ENCODE data around the gene PBXIP1. TPM values are rescaled to one million over a fixed set of nuclear protein-coding genes. Genes with fewer than 3 reads are reported as not detected.

The PBXIP1 gene
- total and polyA plus RNA-seq, 2 of the 13 experiments (the other 11 are each of a cell fraction or from before 2014, with no cell fraction given) = 16.3 to 31.9 TPM

DNA sequence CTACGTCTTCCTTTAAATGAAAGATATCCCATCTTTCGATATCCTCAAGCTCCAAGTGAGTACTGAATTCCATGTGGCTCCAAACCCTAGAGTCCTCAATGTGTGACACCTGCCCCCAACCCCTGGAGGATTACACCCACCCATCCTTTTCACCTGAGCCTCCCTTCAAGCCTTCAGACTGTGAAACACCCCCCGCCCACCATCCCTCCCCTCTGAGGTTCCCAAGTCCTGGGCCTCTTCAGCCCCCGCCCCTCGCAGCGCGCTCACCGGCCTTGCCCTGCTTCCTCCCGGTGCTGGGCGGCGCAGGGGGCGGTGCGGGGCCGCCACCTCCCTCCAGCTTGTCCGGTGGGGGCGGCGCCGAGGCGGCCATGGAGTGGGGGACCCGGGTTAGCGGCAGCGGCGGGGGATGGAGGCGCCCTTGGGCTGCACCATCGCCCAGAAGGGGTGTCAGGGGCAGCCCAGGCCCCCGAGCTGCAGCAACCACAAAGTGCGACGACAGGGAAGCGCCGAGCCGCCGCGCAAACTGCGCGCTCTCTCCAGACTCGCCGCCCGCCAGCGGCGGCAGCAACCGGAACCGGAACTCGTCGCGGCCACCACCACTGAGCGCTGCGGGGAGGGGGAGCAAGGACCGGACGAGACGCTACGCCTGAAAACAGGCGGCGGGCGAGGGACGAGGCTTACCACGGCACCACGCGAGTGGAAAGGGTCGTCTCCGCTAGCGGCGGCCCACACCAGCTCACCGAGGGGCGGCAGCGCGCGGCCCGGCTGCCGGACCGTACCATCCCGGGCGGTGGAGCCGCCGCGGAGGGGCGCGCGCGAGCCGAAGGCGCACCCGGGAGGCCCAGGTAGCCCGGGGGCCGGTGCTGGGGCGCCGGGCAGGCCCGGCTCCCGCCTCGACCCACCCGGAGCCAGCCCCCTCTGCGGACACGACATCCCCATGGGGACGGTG lies 5.6 kb upstream of the PBXIP1 start, which contains the start of gene PYGO2 (continued):
- TF ChIP-seq ERF (CRISPR knock-in tag; IDR thresholded peaks at IDR 0.05) (peak; percentile 68), RFX3 (CRISPR knock-in tag; IDR thresholded peaks at IDR 0.05) (no peak), ZNF674 (CRISPR knock-in tag; IDR thresholded peaks at IDR 0.05; ENCODE audit: low read depth) (no peak; the same call in 1 of the 2 replicates), ISL2 (CRISPR knock-in tag; IDR thresholded peaks at IDR 0.05) (peak; percentile 72), ZFP1 (CRISPR knock-in tag; IDR thresholded peaks at IDR 0.05) (peak; percentile 32; the same call in 1 of the 2 replicates), MTA3 (CRISPR knock-in tag; IDR thresholded peaks at IDR 0.05) (no peak), ZFAT (CRISPR knock-in tag; conservative IDR thresholded peaks at IDR 0.05) (no peak), ZNF24 (IDR thresholded peaks at IDR 0.05) (no peak), POLR2A (IDR thresholded peaks at IDR 0.05; ENCODE audit: insufficient read depth in 1 of 2, low read depth in 2 of 2, low read length in 2 of 2) (peak; percentile 72 to 84), BCL6 (CRISPR knock-in tag; IDR thresholded peaks at IDR 0.05) (peak; percentile 24; the same call in 1 of the 2 replicates), SRY (CRISPR knock-in tag; IDR thresholded peaks at IDR 0.05) (0 out of 2 replicates have a peak, but pooled peaks have one; percentile 40), ZFP62 (CRISPR knock-in tag; IDR thresholded peaks at IDR 0.05) (0 out of 2 replicates have a peak, but pooled peaks have one; percentile 52), HNRNPLL (IDR thresholded peaks at IDR 0.05; ENCODE audit: low read depth, low read length, poor library complexity, severe bottlenecking) (peak; percentile 98), ZNF34 (CRISPR knock-in tag; IDR thresholded peaks at IDR 0.05; ENCODE audit: borderline replicate concordance) (no peak), SIX4 (CRISPR knock-in tag; IDR thresholded peaks at IDR 0.05) (no peak), GATAD1 (CRISPR knock-in tag; IDR thresholded peaks at IDR 0.05) (peak; percentile 83), YEATS4 (CRISPR knock-in tag; IDR thresholded peaks at IDR 0.05; ENCODE audit: borderline replicate concordance) (peak; percentile 93), NR1H2 (CRISPR knock-in tag; IDR thresholded peaks at IDR 0.05; ENCODE audit: borderline replicate concordance, low read depth) (peak; percentile 81; the same call in 1 of the 2 replicates)
- TF ChIP-seq, protein P1, sequence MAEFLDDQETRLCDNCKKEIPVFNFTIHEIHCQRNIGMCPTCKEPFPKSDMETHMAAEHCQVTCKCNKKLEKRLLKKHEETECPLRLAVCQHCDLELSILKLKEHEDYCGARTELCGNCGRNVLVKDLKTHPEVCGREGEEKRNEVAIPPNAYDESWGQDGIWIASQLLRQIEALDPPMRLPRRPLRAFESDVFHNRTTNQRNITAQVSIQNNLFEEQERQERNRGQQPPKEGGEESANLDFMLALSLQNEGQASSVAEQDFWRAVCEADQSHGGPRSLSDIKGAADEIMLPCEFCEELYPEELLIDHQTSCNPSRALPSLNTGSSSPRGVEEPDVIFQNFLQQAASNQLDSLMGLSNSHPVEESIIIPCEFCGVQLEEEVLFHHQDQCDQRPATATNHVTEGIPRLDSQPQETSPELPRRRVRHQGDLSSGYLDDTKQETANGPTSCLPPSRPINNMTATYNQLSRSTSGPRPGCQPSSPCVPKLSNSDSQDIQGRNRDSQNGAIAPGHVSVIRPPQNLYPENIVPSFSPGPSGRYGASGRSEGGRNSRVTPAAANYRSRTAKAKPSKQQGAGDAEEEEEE (CRISPR knock-in tag; IDR thresholded peaks at IDR 0.05; ENCODE audit: borderline replicate concordance) = no peak
- TF ChIP-seq, protein P2, sequence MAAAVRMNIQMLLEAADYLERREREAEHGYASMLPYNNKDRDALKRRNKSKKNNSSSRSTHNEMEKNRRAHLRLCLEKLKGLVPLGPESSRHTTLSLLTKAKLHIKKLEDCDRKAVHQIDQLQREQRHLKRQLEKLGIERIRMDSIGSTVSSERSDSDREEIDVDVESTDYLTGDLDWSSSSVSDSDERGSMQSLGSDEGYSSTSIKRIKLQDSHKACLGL (CRISPR knock-in tag; IDR thresholded peaks at IDR 0.05) = peak; percentile 47; the same call in 1 of the 2 replicates
- TF ChIP-seq, protein P3, sequence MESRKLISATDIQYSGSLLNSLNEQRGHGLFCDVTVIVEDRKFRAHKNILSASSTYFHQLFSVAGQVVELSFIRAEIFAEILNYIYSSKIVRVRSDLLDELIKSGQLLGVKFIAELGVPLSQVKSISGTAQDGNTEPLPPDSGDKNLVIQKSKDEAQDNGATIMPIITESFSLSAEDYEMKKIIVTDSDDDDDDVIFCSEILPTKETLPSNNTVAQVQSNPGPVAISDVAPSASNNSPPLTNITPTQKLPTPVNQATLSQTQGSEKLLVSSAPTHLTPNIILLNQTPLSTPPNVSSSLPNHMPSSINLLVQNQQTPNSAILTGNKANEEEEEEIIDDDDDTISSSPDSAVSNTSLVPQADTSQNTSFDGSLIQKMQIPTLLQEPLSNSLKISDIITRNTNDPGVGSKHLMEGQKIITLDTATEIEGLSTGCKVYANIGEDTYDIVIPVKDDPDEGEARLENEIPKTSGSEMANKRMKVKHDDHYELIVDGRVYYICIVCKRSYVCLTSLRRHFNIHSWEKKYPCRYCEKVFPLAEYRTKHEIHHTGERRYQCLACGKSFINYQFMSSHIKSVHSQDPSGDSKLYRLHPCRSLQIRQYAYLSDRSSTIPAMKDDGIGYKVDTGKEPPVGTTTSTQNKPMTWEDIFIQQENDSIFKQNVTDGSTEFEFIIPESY (CRISPR knock-in tag; IDR thresholded peaks at IDR 0.05) = peak; percentile 40
- TF ChIP-seq, protein P4, sequence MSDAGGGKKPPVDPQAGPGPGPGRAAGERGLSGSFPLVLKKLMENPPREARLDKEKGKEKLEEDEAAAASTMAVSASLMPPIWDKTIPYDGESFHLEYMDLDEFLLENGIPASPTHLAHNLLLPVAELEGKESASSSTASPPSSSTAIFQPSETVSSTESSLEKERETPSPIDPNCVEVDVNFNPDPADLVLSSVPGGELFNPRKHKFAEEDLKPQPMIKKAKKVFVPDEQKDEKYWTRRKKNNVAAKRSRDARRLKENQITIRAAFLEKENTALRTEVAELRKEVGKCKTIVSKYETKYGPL (CRISPR knock-in tag; IDR thresholded peaks at IDR 0.05) = peak; percentile 72; the same call in 1 of the 2 replicates
